Ectodermal cell (in vitro differentiated cells): ENCODE measurements around the gene TXNDC12.
"Not testable (repeated sequence)": the region's sequence is repeated elsewhere in the genome, so short reads cannot be mapped to it uniquely, and the experiment has no call there.

Source experiments
- H3K27ac ChIP-seq: 2 replicates; pipeline ENCODE4 v1.7.0; 2013; ENCODE audit warnings: mild to moderate bottlenecking, low read depth, low read length; ENCODE audit not compliant: insufficient read depth, poor library complexity, severe bottlenecking
- H3K27me3 ChIP-seq: 2 replicates; pipeline ENCODE4 v1.7.0; 2013; ENCODE audit warnings: mild to moderate bottlenecking, low read length; ENCODE audit not compliant: insufficient read depth, control insufficient read depth, poor library complexity, severe bottlenecking
- H3K36me3 ChIP-seq: one replicate; pipeline ENCODE4 v1.7.0; 2013; ENCODE audit warnings: low read length; ENCODE audit not compliant: control insufficient read depth, insufficient read depth
- H3K4me1 ChIP-seq: one replicate; pipeline ENCODE4 v1.7.0; 2013; ENCODE audit warnings: low read length; ENCODE audit not compliant: control insufficient read depth, insufficient read depth
- H3K4me3 ChIP-seq: 2 replicates; pipeline ENCODE4 v1.7.0; 2013; ENCODE audit warnings: low read depth, low read length, control low read depth; ENCODE audit not compliant: insufficient read depth
- H3K9me3 ChIP-seq: 2 replicates; pipeline ENCODE4 v1.7.0; 2013; ENCODE audit warnings: mild to moderate bottlenecking, low read length, moderate library complexity; ENCODE audit not compliant: control insufficient read depth
- WGBS, 2 experiments: methylation state at CpG; one replicate each; pipeline ENCODE4 v1.1.7; 2013; ENCODE audit warnings: missing lambda C conversion rate in 2 of 2; 5-methylcytosine and 5-hydroxymethylcytosine counted together

TXNDC12 gene

DNA sequence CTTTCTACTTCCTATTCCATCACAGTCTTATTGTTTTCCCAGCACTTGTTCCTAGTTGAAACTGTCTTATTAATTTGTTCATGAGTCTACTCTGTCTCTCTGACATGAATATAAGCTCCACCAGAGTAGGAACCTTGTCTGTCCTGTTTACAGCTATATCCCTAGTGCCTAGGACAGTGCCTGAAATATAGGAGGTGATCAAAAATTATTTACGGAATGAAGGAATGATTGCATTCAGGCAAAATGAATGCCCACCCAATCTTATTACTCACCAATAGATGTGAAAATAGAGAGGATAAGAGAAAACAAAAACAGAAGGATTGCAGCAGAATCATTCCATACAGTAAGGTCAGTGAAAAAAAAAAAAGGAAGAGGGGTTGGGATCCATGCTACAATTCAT lies 1.1 kb downstream of the TXNDC12 start:
- no peak overlapping the region for H3K27ac ChIP-seq
- peak overlapping the region; percentile 75 for H3K4me3 ChIP-seq
- H3K4me1 ChIP-seq, result peaks cover 7% of the 10 kb centered on the region
- WGBS, 2 experiments, result no CpG with 5 or more reads among the region's 1 CpG
- no peaks in the 10 kb centered on the region for H3K36me3 ChIP-seq
- H3K27me3 ChIP-seq, result no peaks in the 10 kb centered on the region
- H3K9me3 ChIP-seq, result no peaks in the 10 kb centered on the region

DNA sequence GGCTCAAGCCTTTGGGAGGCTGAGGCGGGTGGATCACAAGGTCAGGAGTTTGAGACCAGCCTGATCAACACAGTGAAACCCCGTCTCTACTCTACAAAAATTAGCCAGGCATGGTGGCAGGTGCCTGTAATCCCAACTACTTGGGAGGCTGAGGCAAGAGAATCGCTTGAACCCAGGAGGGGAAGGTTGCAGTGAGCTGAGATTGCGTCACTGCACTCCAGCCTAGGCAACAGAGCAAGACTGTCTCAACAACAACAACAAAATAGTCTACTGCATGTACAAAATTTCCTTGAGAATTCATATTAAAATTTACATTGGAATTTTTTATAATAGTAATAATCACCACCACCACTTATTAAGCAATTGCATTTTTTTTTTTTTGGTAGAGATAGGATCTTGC lies 5.7 kb downstream of the TXNDC12 start:
- H3K9me3 ChIP-seq, H3K27ac ChIP-seq: not testable (repeated sequence)
- WGBS, 2 experiments, result 95 to 96% methylated on average over 4 of the region's 4 CpGs

DNA sequence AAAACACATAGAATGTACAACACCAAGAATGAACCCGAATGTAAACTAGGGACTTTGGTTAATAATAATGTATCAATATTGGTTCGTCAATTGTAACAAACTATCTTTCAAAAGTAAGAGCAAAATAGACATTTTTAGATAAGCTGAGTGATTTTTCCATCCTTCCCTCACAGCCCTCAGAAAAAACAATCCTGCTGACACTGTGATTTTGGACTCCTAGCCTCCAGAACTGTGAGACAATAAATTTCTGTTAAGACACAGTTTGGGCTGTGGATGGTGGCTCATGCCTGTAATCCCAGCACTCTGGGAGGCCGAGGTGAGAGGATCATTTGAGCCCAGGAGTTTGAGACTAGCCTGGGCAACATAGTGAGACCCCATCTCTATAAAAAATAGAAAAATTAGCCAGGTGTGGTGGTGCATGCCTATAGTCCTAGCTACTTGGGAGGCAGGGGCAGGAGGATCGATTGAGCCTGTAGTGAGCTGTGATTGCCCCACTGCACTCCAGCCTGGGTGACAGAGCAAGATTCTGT lies 9.3 kb downstream of the TXNDC12 start:
- 95 to 96% methylated on average over 3 of the region's 4 CpGs for WGBS, 2 experiments
- not testable (repeated sequence) for H3K27ac ChIP-seq, H3K4me1 ChIP-seq

More for the DNA sequence above, 5.7 kb downstream of the TXNDC12 start:
- not testable (repeated sequence) for H3K36me3 ChIP-seq, H3K4me3 ChIP-seq, H3K27me3 ChIP-seq, H3K4me1 ChIP-seq

DNA sequence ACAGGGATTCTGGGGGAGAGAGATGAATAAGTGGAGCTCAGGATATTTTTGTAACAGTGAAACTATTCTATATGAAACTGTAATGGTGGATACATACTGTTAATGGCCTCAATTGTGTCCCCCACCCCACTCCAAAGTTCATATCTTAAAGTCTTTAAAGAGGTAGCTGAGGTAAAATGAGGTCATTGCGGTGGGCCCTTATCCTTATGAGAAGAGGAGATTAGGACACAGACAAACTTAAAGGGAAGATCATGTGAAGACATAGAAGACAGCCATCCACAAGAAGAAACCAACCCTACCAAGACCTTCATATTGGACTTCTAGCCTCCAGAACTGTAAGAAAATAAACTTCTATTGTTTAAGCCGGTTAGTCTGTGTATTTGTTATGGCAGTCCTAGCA lies 9.8 kb downstream of the TXNDC12 start:
- 100% methylated on average over 1 to 2 of the region's 2 CpGs for WGBS, 2 experiments
- Histone ChIP-seq H3K4me3 (no peak overlapping the region), H3K27me3 (no peaks in the 10 kb centered on the region), H3K9me3 (no peaks in the 10 kb centered on the region), H3K27ac (no peak overlapping the region), H3K4me1 (no peaks in the 10 kb centered on the region), H3K36me3 (peaks cover 4% of the 10 kb centered on the region)

More for the DNA sequence above, 9.3 kb downstream of the TXNDC12 start:
- not testable (repeated sequence) for H3K4me3 ChIP-seq, H3K27me3 ChIP-seq, H3K9me3 ChIP-seq, H3K36me3 ChIP-seq

DNA sequence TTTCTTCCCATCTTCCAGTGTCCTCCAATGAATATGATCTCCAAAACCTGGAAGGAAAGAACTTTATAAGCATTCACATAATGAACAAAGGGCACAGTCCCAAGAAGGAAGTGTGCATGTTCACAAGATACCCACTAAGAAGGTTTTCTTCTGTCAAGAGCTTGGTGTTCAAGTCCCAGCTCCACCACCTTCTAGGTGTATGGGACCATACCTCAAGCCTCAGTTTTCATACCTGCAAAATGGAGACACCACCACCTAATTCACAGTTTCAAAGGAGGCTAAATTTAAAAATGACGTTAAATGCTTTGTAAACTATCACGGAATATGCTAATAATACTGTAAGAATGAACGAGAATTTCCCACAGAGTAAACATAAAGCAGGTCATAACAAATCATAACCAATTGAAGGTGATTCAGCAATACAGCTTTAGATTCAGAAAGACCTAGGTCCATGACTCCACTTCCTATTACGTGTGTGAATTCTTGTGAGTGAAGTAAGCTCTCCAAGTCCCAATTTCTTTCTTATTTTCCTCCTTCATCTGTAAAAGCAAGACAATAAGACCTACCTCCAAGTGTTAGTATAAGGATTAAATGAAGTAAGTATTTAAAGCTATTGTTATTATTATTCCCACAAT lies 13.3 kb downstream of the TXNDC12 start:
- no peaks in the 10 kb centered on the region for H3K27me3 ChIP-seq
- H3K4me3 ChIP-seq, result no peak overlapping the region
- WGBS, 2 experiments, result 94 to 100% methylated on average over 4 of the region's 4 CpGs
- no peaks in the 10 kb centered on the region for H3K9me3 ChIP-seq
- peaks cover 4% of the 10 kb centered on the region for H3K36me3 ChIP-seq
- H3K27ac ChIP-seq, result no peak overlapping the region
- H3K4me1 ChIP-seq, result no peaks in the 10 kb centered on the region

DNA sequence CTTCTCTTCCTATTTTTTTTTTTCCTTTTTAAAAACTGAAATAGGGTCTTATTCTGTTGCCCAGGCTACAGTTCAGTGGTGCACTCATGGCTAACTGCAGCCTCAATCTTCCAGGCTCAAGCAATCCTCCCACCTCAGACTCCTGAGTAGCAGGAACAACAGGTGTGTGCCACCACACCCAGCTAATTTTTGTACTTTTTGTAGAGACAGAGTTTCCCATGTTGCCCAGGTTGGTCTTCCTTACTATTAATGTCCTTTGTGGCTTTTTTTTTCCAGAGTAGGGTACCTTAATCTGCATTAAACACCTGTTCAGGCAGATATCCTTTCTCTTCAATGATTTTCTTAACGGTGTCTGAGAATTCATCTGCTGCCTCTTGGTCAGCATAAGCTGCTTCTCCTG lies 17.1 kb downstream of the TXNDC12 start:
- Histone ChIP-seq H3K36me3 (peaks cover 4% of the 10 kb centered on the region), H3K9me3 (no peaks in the 10 kb centered on the region), H3K4me1 (no peaks in the 10 kb centered on the region), H3K4me3 (no peak overlapping the region), H3K27me3 (no peaks in the 10 kb centered on the region), H3K27ac (no peak overlapping the region)
- WGBS, 2 experiments, result 87 to 97% methylated on average over 1 of the region's 1 CpG

DNA sequence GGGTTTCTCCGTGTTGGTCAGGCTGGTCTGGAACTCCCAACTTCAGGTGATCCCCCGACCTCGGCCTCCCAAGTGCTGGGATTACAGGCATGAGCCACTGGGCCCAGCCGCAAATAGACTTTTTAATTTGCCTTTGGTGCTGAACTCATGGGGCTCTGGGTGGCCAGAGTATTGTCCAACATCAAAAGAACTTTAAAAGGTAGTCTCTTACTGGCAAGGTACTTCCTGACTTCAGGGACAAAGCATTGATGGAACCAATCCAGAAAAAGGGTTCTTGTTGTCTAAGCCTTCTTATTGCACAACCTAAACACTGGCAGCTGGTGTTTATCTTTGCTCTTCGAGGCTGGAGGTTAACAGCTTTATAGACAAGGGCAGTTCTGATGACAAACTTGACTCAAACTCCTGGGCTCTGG lies 17.6 kb downstream of the TXNDC12 start:
- peaks cover 4% of the 10 kb centered on the region for H3K36me3 ChIP-seq
- no peaks in the 10 kb centered on the region for H3K27me3 ChIP-seq
- no peak overlapping the region for H3K27ac ChIP-seq
- WGBS, 2 experiments, result 89 to 95% methylated on average over 5 of the region's 5 CpGs
- H3K4me1 ChIP-seq, result no peaks in the 10 kb centered on the region
- H3K4me3 ChIP-seq, result no peak overlapping the region
- no peaks in the 10 kb centered on the region for H3K9me3 ChIP-seq

DNA sequence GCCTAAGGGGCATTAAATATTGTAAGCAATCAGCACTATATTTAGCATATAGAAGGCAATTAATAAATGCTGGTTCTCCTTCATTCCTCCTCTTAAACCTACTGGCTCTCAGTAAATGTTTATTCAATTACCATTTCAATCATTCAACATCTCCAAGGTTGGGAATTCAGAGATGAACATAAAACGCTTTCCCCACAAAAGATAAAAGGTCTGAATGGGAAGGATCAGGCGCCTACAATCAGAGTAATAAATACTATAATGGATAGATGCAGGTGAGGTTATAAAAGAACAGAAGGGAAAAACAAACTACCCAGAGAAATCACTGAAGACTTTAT lies 21.0 kb downstream of the TXNDC12 start:
- Histone ChIP-seq H3K27me3 (no peaks in the 10 kb centered on the region), H3K4me3 (peak overlapping the region; percentile 91), H3K27ac (no peak overlapping the region), H3K9me3 (no peaks in the 10 kb centered on the region), H3K4me1 (no peaks in the 10 kb centered on the region), H3K36me3 (no peaks in the 10 kb centered on the region)
- 93% methylated on average over 2 of the region's 2 CpGs; no CpG with 5 or more reads in 1 of the 2 experiments for WGBS, 2 experiments

DNA sequence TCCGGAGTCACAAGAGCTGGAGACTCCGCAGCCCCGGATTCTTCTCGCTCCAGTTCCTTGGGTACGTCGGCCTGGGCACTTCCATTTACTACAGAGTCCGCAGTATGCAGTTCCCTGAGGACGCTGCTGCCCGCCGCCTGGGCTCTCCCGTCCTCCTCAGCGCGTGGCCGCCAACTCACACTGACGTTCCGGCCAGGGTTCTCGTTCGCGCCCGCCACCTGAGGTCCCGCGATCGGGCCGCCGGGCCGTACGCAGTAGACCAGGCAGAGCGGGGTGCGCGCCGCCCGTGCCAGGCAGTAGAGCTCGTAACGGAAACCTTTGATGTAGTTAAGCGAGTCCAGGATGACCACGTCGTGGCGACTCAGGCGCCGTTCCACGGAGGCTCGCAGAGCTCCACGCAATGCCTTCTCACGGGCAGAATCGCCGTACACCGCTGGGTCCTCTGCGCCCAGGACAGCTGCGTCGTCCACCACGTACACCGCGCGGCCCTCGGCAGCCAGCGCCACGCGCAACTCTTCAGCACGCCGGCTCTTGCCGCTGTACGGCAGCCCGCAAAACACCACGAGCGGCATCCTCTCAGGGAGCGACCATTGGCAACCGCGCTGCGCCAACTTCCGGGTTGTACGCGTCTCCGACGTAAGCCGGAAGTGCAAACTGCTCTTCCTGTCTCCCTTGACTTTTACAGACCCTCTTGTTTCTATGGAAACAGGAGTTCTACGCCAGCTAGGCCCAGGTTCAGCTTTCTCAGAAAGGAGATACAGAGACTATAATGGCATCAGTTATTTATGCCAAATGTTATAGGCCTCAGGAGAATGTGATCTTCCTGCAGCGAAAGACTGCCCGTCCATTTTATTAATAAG lies 21.6 kb downstream of the TXNDC12 start, which contains the start of gene KTI12:
KTI12 (minus strand) TSS at position 621 of the 860 bp plus-strand sequence; CDS start at position 572, 49 bp downstream.
- 5 to 7% methylated on average over 76 to 78 of the region's 78 CpGs for WGBS, 2 experiments
- Histone ChIP-seq H3K27me3 (no peaks in the 10 kb centered on the region), H3K36me3 (no peaks in the 10 kb centered on the region), H3K4me1 (no peaks in the 10 kb centered on the region), H3K27ac (peak within 1 kb of the TSS; percentile 41), H3K4me3 (peak within 1 kb of the TSS; percentile 91), H3K9me3 (no peaks in the 10 kb centered on the region)

DNA sequence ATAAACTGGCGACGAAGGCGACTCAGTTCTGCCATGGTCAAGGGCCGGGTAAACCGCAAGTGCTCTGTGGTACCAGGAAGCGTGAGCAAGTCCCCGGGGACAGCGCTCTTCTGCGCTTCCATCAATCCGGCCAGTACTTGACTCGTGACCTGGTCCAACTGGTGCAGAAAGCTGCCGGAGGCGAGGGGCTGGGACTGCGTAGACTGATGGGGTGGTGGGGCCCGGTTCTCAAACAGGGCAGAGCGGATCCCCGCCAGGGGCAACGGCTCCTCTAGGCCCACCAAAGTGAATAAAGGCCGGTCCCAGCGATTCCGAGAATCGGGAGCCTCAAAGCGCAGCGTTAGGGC lies 22.2 kb downstream of the TXNDC12 start:
- Histone ChIP-seq H3K27ac (no peak overlapping the region), H3K4me1 (no peaks in the 10 kb centered on the region)
- 17 to 19% methylated on average over 24 of the region's 24 CpGs for WGBS, 2 experiments

More for the DNA sequence above, 22.2 kb downstream of the TXNDC12 start:
- Histone ChIP-seq H3K4me3 (peak overlapping the region; percentile 91), H3K27me3 (no peaks in the 10 kb centered on the region), H3K9me3 (no peaks in the 10 kb centered on the region), H3K36me3 (no peaks in the 10 kb centered on the region)
